Measurements from ENCODE around the gene GGT6. TPM values are rescaled to one million over a fixed set of nuclear protein-coding genes. Genes with fewer than 3 reads are reported as not detected.
A peak's percentile ranks its signal among the peaks of the same experiment; 100 is the strongest.
"Not testable (repeated sequence)": the region's sequence is repeated elsewhere in the genome, so short reads cannot be mapped to it uniquely, and the experiment has no call there.

Gene GGT6
- polyA plus RNA-seq, 3 donors from 2014 or later: not detected

GRCh38 chr17:4597975-4598374 lies 37.6 kb upstream of the GGT6 start:
- no peak for DNase-seq

GRCh38 chr17:4596636-4597380 lies 36.4 kb upstream of the GGT6 start:
- H3K4me1 Mint-ChIP-seq: peaks cover 0 to 2% of the 10 kb centered on the region in 2 donors
- DNase-seq: no peak
- no peaks in the 10 kb centered on the region for H3K36me3 Mint-ChIP-seq
- no peak overlapping the region for H3K27ac Mint-ChIP-seq
- H3K4me3 Mint-ChIP-seq: no peak overlapping the region
- no peaks in the 10 kb centered on the region for H3K9me3 Mint-ChIP-seq
- peaks cover 0 to 7% (median 3%) of the 10 kb centered on the region in 3 donors for H3K27me3 Mint-ChIP-seq (ENCODE audit: low read depth in 3 of 3)

More at GRCh38 chr17:4597975-4598374, 37.6 kb upstream of the GGT6 start:
- Mint-ChIP-seq H3K27ac (no peak overlapping the region), H3K4me1 (peaks cover 0 to 2% of the 10 kb centered on the region in 2 donors), H3K36me3 (no peaks in the 10 kb centered on the region), H3K9me3 (no peaks in the 10 kb centered on the region), H3K27me3 (ENCODE audit: low read depth in 3 of 3) (peaks cover 0 to 6% (median 3%) of the 10 kb centered on the region in 3 donors), H3K4me3 (no peak overlapping the region)

GRCh38 chr17:4595685-4596342 lies 35.4 kb upstream of the GGT6 start:
- H3K4me3 Mint-ChIP-seq; H3K27me3 Mint-ChIP-seq (ENCODE audit: low read depth in 3 of 3); H3K36me3 Mint-ChIP-seq; H3K27ac Mint-ChIP-seq; DNase-seq; H3K4me1 Mint-ChIP-seq; H3K9me3 Mint-ChIP-seq: not testable (repeated sequence)

GRCh38 chr17:4594931-4595684 lies 34.7 kb upstream of the GGT6 start:
- no peaks in the 10 kb centered on the region for H3K36me3 Mint-ChIP-seq
- DNase-seq: peak in 2 of 3 donors; percentile 7 to 24
- H3K9me3 Mint-ChIP-seq: no peaks in the 10 kb centered on the region
- peaks cover 0 to 2% of the 10 kb centered on the region in 2 donors for H3K4me1 Mint-ChIP-seq
- no peak overlapping the region for H3K4me3 Mint-ChIP-seq
- H3K27ac Mint-ChIP-seq: no peak overlapping the region
- peaks cover 0 to 5% (median 5%) of the 10 kb centered on the region in 3 donors for H3K27me3 Mint-ChIP-seq (ENCODE audit: low read depth in 3 of 3)

GRCh38 chr17:4594406-4594805 lies 34.0 kb upstream of the GGT6 start:
- no peaks in the 10 kb centered on the region for H3K36me3 Mint-ChIP-seq
- no peaks in the 10 kb centered on the region for H3K9me3 Mint-ChIP-seq
- H3K4me3 Mint-ChIP-seq: no peak overlapping the region
- no peak overlapping the region for H3K27ac Mint-ChIP-seq
- peaks cover 2 to 5% (median 5%) of the 10 kb centered on the region in 3 donors for H3K27me3 Mint-ChIP-seq (ENCODE audit: low read depth in 3 of 3)
- peaks cover 0 to 2% of the 10 kb centered on the region in 2 donors for H3K4me1 Mint-ChIP-seq
- DNase-seq: no peak

- Mint-ChIP-seq H3K27ac (no peak overlapping the region), H3K4me3 (no peak overlapping the region), H3K4me1 (peaks cover 0 to 2% of the 10 kb centered on the region in 2 donors), H3K27me3 (ENCODE audit: low read depth in 3 of 3) (peaks cover 3 to 5% (median 5%) of the 10 kb centered on the region in 3 donors), H3K36me3 (no peaks in the 10 kb centered on the region), H3K9me3 (no peaks in the 10 kb centered on the region)
- no peak for DNase-seq
Observed at GRCh38 chr17:4593021-4593421, 32.6 kb upstream of the GGT6 start.

- Mint-ChIP-seq H3K36me3 (no peaks in the 10 kb centered on the region), H3K9me3 (no peaks in the 10 kb centered on the region), H3K27me3 (ENCODE audit: low read depth in 3 of 3) (peaks cover 3 to 5% (median 5%) of the 10 kb centered on the region in 3 donors), H3K27ac (no peak overlapping the region), H3K4me1 (peaks cover 0 to 2% of the 10 kb centered on the region in 2 donors), H3K4me3 (no peak overlapping the region)
- no peak for DNase-seq
Observed at GRCh38 chr17:4592240-4593005, 32.0 kb upstream of the GGT6 start.

GRCh38 chr17:4591529-4591928 lies 31.2 kb upstream of the GGT6 start:
- H3K27ac Mint-ChIP-seq: no peak overlapping the region
- no peaks in the 10 kb centered on the region for H3K36me3 Mint-ChIP-seq
- peaks cover 0 to 2% of the 10 kb centered on the region in 2 donors for H3K4me1 Mint-ChIP-seq
- H3K9me3 Mint-ChIP-seq: no peaks in the 10 kb centered on the region
- H3K4me3 Mint-ChIP-seq: no peak overlapping the region
- H3K27me3 Mint-ChIP-seq (ENCODE audit: low read depth in 3 of 3): peaks cover 2 to 6% (median 5%) of the 10 kb centered on the region in 3 donors
- DNase-seq: no peak

- H3K4me1 Mint-ChIP-seq: peaks cover 0 to 3% of the 10 kb centered on the region in 2 donors
- H3K36me3 Mint-ChIP-seq: no peaks in the 10 kb centered on the region
- peaks cover 2 to 8% (median 5%) of the 10 kb centered on the region in 3 donors for H3K27me3 Mint-ChIP-seq (ENCODE audit: low read depth in 3 of 3)
- H3K27ac Mint-ChIP-seq: no peak overlapping the region
- H3K4me3 Mint-ChIP-seq: no peak overlapping the region
- H3K9me3 Mint-ChIP-seq: peaks cover 0 to 2% (median 0%) of the 10 kb centered on the region in 6 donors
- DNase-seq: no peak
Observed at GRCh38 chr17:4590981-4591453, 30.6 kb upstream of the GGT6 start.

- H3K27me3 Mint-ChIP-seq (ENCODE audit: low read depth in 3 of 3); DNase-seq; H3K27ac Mint-ChIP-seq; H3K4me1 Mint-ChIP-seq; H3K9me3 Mint-ChIP-seq; H3K4me3 Mint-ChIP-seq; H3K36me3 Mint-ChIP-seq: not testable (repeated sequence)
Observed at GRCh38 chr17:4590042-4590441, 29.7 kb upstream of the GGT6 start.

GRCh38 chr17:4588898-4589625 lies 28.7 kb upstream of the GGT6 start:
- no peak overlapping the region for H3K4me3 Mint-ChIP-seq
- peaks cover 3 to 8% (median 5%) of the 10 kb centered on the region in 3 donors for H3K27me3 Mint-ChIP-seq (ENCODE audit: low read depth in 3 of 3)
- H3K27ac Mint-ChIP-seq: no peak overlapping the region
- peaks cover 0 to 2% of the 10 kb centered on the region in 2 donors for H3K4me1 Mint-ChIP-seq
- H3K9me3 Mint-ChIP-seq: peaks cover 0 to 2% (median 0%) of the 10 kb centered on the region in 6 donors
- H3K36me3 Mint-ChIP-seq: no peaks in the 10 kb centered on the region
- no peak for DNase-seq

- H3K4me3 Mint-ChIP-seq: no peak overlapping the region
- no peaks in the 10 kb centered on the region for H3K36me3 Mint-ChIP-seq
- peaks cover 0 to 4% of the 10 kb centered on the region in 2 donors for H3K4me1 Mint-ChIP-seq
- no peak overlapping the region for H3K27ac Mint-ChIP-seq
- no peak for DNase-seq
- H3K9me3 Mint-ChIP-seq: peaks cover 0 to 4% (median 0%) of the 10 kb centered on the region in 6 donors
- peaks cover 3 to 11% (median 5%) of the 10 kb centered on the region in 3 donors for H3K27me3 Mint-ChIP-seq (ENCODE audit: low read depth in 3 of 3)
Observed at GRCh38 chr17:4588391-4588790, 28.0 kb upstream of the GGT6 start.

GRCh38 chr17:4587803-4588202 lies 27.4 kb upstream of the GGT6 start:
- Mint-ChIP-seq H3K4me1 (peaks cover 0 to 5% of the 10 kb centered on the region in 2 donors), H3K27ac (no peak overlapping the region), H3K27me3 (ENCODE audit: low read depth in 3 of 3) (peaks cover 3 to 11% (median 5%) of the 10 kb centered on the region in 3 donors), H3K4me3 (no peak overlapping the region), H3K9me3 (peaks cover 0 to 4% (median 0%) of the 10 kb centered on the region in 6 donors), H3K36me3 (no peaks in the 10 kb centered on the region)
- DNase-seq: no peak

Data from immature natural killer cell (primary cell).